Suprapubic skin (tissue), 4 donors: Measurements from ENCODE around the gene RAET1E. TPM values are rescaled to one million over a fixed set of nuclear protein-coding genes. Genes with fewer than 3 reads are reported as not detected.
"Not testable (repeated sequence)": the region's sequence is repeated elsewhere in the genome, so short reads cannot be mapped to it uniquely, and the experiment has no call there.

Experiments used
- DNase-seq, 2 donors: peaks; one replicate each; pipeline ENCODE4 v3.0.0-alpha.2; 2019; ENCODE audit warnings: low spot score in 2 of 2
- H3K27ac ChIP-seq: fragments of 200-600 bp; sonication (generic); one replicate; pipeline ENCODE4 v1.5.1; 2019
- H3K27me3 ChIP-seq: fragments of 200-600 bp; sonication (generic); one replicate; pipeline ENCODE4 v1.5.1; 2019
- H3K36me3 ChIP-seq: fragments of 200-600 bp; sonication (generic); one replicate; pipeline ENCODE4 v1.5.1; 2019
- H3K4me1 ChIP-seq: fragments of 200-600 bp; sonication (generic); one replicate; pipeline ENCODE4 v1.5.1; 2019
- H3K4me3 ChIP-seq: fragments of 200-600 bp; sonication (generic); one replicate; pipeline ENCODE4 v1.5.1; 2019; ENCODE audit warnings: mild to moderate bottlenecking
- H3K9me3 ChIP-seq: fragments of 200-600 bp; sonication (generic); one replicate; pipeline ENCODE4 v1.5.1; 2019
- EP300 ChIP-seq: sonication (generic); formaldehyde crosslinking; IDR thresholded peaks from one replicate; pipeline ENCODE4 v1.6.1; 2017; ENCODE audit warnings: antibody characterized with exemption
- POLR2A ChIP-seq, 2 donors: fragments of 450-650 bp; IDR thresholded peaks; one replicate each; pipeline ENCODE4 v1.6.1; 2017; ENCODE audit warnings: antibody characterized with exemption in 2 of 2, mild to moderate bottlenecking in 2 of 2, moderate library complexity in 2 of 2
- POLR2AphosphoS5 ChIP-seq, 3 donors: sonication (generic); formaldehyde crosslinking; IDR thresholded peaks; one replicate each; pipeline ENCODE4 v1.6.1; 2017; ENCODE audit warnings: antibody characterized with exemption in 3 of 3
- WGBS: methylation state at CpG from one replicate; pipeline ENCODE4 v1.1.5; 2018; 5-methylcytosine and 5-hydroxymethylcytosine counted together
- total RNA-seq, 4 donors: library from RNA; depleted of rRNA; stranded (reverse); fragments of >200 nt; gene quantifications; one replicate each; pipeline ENCODE4 v1.1.0, GENCODE V29; 2016
- TF ChIP-seq, protein P1 (sequence below), 2 donors: fragments of 200-600 bp in 1 of 2; fragments of 450-650 bp in 1 of 2; sonication (generic) in 1 of 2; IDR thresholded peaks; one replicate each; pipeline ENCODE4 v1.5.1; 2016 to 2019; ENCODE audit warnings: antibody characterized with exemption in 2 of 2, mild to moderate bottlenecking in 1 of 2, moderate library complexity in 1 of 2

The RAET1E gene
- total RNA-seq, 4 donors from 2014 or later, result 14.4 to 46.8 (median 22.8) TPM

DNA sequence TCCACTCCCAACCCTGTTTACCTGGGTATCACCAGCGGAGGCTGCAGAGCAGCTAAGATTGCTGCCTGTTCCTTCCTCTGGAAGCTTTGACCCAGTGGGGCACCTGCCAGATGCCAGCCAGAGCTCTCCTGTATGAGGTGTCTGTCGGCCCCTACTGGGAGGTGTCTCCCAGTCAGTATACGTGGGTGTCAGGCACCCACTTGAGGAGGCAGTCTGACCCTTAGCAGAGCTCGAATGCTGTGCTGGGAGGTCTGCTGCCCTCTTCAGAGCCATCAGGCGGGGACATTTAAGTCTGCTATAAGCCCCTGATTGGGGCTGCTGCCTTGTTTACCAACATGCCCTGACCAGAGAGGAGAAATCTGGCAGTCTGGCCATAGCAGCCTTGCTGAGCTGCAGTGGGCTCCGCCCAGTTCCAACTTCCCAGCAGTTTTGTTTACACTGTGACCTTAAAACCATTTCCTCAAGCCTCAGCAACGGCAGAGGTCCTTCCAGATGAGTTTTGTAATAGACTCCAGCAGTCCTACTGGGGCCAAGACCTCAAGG lies 2.8 kb downstream of the RAET1E start:
- Histone ChIP-seq H3K36me3 (no peaks in the 10 kb centered on the region), H3K9me3 (no peaks in the 10 kb centered on the region), H3K27me3 (no peaks in the 10 kb centered on the region), H3K4me1 (peaks cover 62% of the 10 kb centered on the region), H3K27ac (peak overlapping the region; percentile 81), H3K4me3 (no peak overlapping the region)
- TF ChIP-seq, protein P1, sequence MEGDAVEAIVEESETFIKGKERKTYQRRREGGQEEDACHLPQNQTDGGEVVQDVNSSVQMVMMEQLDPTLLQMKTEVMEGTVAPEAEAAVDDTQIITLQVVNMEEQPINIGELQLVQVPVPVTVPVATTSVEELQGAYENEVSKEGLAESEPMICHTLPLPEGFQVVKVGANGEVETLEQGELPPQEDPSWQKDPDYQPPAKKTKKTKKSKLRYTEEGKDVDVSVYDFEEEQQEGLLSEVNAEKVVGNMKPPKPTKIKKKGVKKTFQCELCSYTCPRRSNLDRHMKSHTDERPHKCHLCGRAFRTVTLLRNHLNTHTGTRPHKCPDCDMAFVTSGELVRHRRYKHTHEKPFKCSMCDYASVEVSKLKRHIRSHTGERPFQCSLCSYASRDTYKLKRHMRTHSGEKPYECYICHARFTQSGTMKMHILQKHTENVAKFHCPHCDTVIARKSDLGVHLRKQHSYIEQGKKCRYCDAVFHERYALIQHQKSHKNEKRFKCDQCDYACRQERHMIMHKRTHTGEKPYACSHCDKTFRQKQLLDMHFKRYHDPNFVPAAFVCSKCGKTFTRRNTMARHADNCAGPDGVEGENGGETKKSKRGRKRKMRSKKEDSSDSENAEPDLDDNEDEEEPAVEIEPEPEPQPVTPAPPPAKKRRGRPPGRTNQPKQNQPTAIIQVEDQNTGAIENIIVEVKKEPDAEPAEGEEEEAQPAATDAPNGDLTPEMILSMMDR (IDR thresholded peaks at IDR 0.05), result no peak
- no peak for TF ChIP-seq EP300
- 45% methylated on average over 7 of the region's 7 CpGs for WGBS
- DNase-seq, result peak; percentile 71 to 81

DNA sequence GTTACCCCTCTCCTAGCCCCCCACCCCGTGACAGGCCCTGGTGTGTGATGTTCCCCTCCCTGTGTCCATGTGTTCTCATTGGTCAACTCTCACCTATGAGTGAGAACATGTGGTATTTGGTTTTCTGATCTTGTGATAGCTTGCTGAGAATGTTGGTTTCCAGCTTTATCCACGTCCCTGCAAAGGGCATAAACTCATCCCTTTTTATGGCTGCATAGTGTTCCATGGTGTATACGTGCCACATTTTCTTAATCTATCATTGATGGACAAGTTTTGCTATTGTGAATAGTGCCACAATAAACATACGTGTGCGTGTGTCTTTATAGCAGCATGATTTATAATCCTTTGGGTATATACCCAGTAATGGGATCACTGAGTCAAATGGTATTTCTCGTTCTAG lies 6.0 kb downstream of the RAET1E start:
- not testable (repeated sequence) for H3K27ac ChIP-seq, H3K36me3 ChIP-seq, H3K9me3 ChIP-seq, H3K4me3 ChIP-seq, H3K27me3 ChIP-seq
- WGBS, result 78% methylated on average over 6 of the region's 6 CpGs
- peak in 1 of 2 donors; percentile 9 for DNase-seq
- H3K4me1 ChIP-seq, result peaks cover 55% of the 10 kb centered on the region

DNA sequence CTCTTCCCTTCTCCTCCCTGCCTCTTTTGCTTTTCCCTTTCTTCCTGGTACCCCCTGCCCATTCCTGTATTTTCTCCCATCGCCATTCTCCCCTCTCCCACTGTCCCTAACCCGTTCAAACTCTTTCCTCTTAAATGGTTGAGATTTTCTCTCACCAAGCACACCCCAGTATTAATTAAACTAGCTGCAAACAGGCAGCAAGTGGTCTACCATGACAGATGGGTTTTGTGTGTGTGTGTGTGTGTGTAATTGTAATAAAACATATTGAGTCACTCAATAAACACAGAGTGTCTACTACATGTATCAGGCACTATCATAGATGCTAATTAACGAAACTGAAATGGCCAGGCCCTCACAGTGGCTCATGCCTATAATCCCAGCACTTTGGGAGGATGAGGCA lies 6.7 kb downstream of the RAET1E start:
- H3K36me3 ChIP-seq, result no peaks in the 10 kb centered on the region
- no peaks in the 10 kb centered on the region for H3K9me3 ChIP-seq
- no peak for TF ChIP-seq EP300
- TF ChIP-seq POLR2AphosphoS5 (IDR thresholded peaks at IDR 0.05), result no peak
- TF ChIP-seq, protein P1 (IDR thresholded peaks at IDR 0.05), result no peak
- no peak for TF ChIP-seq POLR2A (IDR thresholded peaks at IDR 0.05)
- DNase-seq, result peak in 1 of 2 donors; percentile 8
- no peak overlapping the region for H3K4me3 ChIP-seq
- peak overlapping the region; percentile 34 for H3K27ac ChIP-seq
- peaks cover 49% of the 10 kb centered on the region for H3K4me1 ChIP-seq
- 78% methylated on average over 3 of the region's 3 CpGs for WGBS
- no peaks in the 10 kb centered on the region for H3K27me3 ChIP-seq

DNA sequence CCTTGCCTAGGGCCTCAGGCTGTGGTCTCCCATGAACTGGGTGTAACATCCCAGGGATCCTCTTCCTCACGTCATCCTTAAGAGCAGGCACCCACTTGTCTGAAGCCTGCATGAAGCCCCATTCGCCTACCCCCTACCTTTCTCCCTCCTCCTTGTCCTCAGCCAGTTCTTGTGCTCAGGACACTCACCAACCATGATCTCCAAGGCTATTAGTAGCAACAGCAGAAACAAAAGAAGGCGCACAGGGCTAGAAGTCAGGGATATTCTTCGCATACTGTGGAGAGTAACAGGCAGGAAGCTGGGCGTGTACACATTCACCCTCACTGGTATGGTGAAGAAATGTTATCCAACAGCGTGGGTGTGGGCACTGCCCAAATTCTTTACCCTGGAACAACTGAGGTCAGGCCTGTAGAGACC lies 7.3 kb downstream of the RAET1E start:
- DNase-seq, result no peak
- Histone ChIP-seq H3K4me1 (peaks cover 43% of the 10 kb centered on the region), H3K27ac (peak overlapping the region; percentile 34)

GRCh38 chr6:149889326-149889725 lies 8.6 kb downstream of the RAET1E start:
- 77% methylated on average over 7 of the region's 7 CpGs for WGBS
- Histone ChIP-seq H3K4me3 (no peak overlapping the region), H3K27ac (no peak overlapping the region)

More for the DNA sequence above, 7.3 kb downstream of the RAET1E start:
- WGBS, result 28% methylated on average over 6 of the region's 6 CpGs
- TF ChIP-seq POLR2AphosphoS5 (IDR thresholded peaks at IDR 0.05) (no peak), EP300 (no peak)
- TF ChIP-seq, protein P1 (IDR thresholded peaks at IDR 0.05), result no peak
- H3K4me3 ChIP-seq, result no peak overlapping the region
- H3K9me3 ChIP-seq, result no peaks in the 10 kb centered on the region
- H3K36me3 ChIP-seq, result no peaks in the 10 kb centered on the region
- no peaks in the 10 kb centered on the region for H3K27me3 ChIP-seq

More at GRCh38 chr6:149889326-149889725, 8.6 kb downstream of the RAET1E start:
- DNase-seq, result no peak
- TF ChIP-seq POLR2A (IDR thresholded peaks at IDR 0.05), result no peak
- TF ChIP-seq POLR2AphosphoS5 (IDR thresholded peaks at IDR 0.05), result no peak
- TF ChIP-seq, protein P1 (IDR thresholded peaks at IDR 0.05), result no peak
- no peak for TF ChIP-seq EP300
- H3K9me3 ChIP-seq, result no peaks in the 10 kb centered on the region
- no peaks in the 10 kb centered on the region for H3K36me3 ChIP-seq
- no peaks in the 10 kb centered on the region for H3K27me3 ChIP-seq
- peaks cover 34% of the 10 kb centered on the region for H3K4me1 ChIP-seq
